H1 (cell line): ENCODE results near the gene ALDH1B1.

Experiments
- CHD1 ChIP-seq: IDR thresholded peaks from 2 replicates; pipeline ENCODE4 v1.6.1; 2012; ENCODE audit warnings: low read depth, low read length, improper control_type of control experiment
- EZH2 ChIP-seq: fragments of 200-600 bp; sonication (generic); IDR thresholded peaks from 2 replicates; pipeline ENCODE4 v1.7.1; 2012; ENCODE audit warnings: low read depth, mild to moderate bottlenecking, moderate library complexity, low read length, inconsistent platforms; ENCODE audit not compliant: severe bottlenecking
- RFX5 ChIP-seq: IDR thresholded peaks from 2 replicates; pipeline ENCODE4 v1.6.1; 2011; ENCODE audit warnings: low read depth, low read length, improper control_type of control experiment, borderline replicate concordance
- SIN3A ChIP-seq, 2 experiments: IDR thresholded peaks in 1 of 2; conservative IDR thresholded peaks in 1 of 2; 2 replicates each; pipeline ENCODE4 v1.6.1; 2011 to 2012; ENCODE audit warnings: low read length in 2 of 2, improper control_type of control experiment in 1 of 2, low read depth in 1 of 2, mild to moderate bottlenecking in 1 of 2
- YY1 ChIP-seq: IDR thresholded peaks from 2 replicates; pipeline ENCODE4 v1.6.1; 2011; ENCODE audit warnings: low read depth, mild to moderate bottlenecking, low read length
- ZNF274 ChIP-seq: IDR thresholded peaks from 2 replicates; pipeline ENCODE4 v1.7.0; 2012; ENCODE audit warnings: low read length, borderline replicate concordance; ENCODE audit errors: extremely low read depth
- TF ChIP-seq, protein P1 (sequence below), 3 experiments: IDR thresholded peaks; 1 replicate in 2 of 3; 2 replicates in 1 of 3; pipeline versions ENCODE4 v1.5.1 to v1.6.1; 2011; ENCODE audit warnings: low read length in 3 of 3, mild to moderate bottlenecking in 3 of 3, inconsistent platforms in 2 of 3, low read depth in 1 of 3, moderate library complexity in 1 of 3; ENCODE audit not compliant: insufficient read depth in 1 of 3; ENCODE audit errors: control extremely low read depth in 1 of 3

DNA sequence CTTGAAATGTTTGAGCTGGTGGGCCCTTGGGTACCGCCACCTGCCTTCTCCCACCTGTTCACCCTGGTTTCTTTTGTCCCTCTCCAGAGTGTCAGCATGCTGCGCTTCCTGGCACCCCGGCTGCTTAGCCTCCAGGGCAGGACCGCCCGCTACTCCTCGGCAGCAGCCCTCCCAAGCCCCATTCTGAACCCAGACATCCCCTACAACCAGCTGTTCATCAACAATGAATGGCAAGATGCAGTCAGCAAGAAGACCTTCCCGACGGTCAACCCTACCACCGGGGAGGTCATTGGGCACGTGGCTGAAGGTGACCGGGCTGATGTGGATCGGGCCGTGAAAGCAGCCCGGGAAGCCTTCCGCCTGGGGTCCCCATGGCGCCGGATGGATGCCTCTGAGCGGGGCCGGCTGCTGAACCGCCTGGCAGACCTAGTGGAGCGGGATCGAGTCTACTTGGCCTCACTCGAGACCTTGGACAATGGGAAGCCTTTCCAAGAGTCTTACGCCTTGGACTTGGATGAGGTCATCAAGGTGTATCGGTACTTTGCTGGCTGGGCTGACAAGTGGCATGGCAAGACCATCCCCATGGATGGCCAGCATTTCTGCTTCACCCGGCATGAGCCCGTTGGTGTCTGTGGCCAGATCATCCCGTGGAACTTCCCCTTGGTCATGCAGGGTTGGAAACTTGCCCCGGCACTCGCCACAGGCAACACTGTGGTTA lies 3.3 kb downstream of the ALDH1B1 start:
- TF ChIP-seq SIN3A (conservative IDR thresholded peaks at IDR 0.05 in 1 of 2, IDR thresholded peaks at IDR 0.05 in 1 of 2; ENCODE audit: low read depth in 1 of 2, low read length in 2 of 2), result no peak
- no peak for TF ChIP-seq RFX5
- no peak for TF ChIP-seq ZNF274
- TF ChIP-seq EZH2, result no peak
- TF ChIP-seq, protein P1, sequence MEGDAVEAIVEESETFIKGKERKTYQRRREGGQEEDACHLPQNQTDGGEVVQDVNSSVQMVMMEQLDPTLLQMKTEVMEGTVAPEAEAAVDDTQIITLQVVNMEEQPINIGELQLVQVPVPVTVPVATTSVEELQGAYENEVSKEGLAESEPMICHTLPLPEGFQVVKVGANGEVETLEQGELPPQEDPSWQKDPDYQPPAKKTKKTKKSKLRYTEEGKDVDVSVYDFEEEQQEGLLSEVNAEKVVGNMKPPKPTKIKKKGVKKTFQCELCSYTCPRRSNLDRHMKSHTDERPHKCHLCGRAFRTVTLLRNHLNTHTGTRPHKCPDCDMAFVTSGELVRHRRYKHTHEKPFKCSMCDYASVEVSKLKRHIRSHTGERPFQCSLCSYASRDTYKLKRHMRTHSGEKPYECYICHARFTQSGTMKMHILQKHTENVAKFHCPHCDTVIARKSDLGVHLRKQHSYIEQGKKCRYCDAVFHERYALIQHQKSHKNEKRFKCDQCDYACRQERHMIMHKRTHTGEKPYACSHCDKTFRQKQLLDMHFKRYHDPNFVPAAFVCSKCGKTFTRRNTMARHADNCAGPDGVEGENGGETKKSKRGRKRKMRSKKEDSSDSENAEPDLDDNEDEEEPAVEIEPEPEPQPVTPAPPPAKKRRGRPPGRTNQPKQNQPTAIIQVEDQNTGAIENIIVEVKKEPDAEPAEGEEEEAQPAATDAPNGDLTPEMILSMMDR (IDR thresholded peaks at IDR 0.05; ENCODE audit: control extremely low read depth in 1 of 3, insufficient read depth in 1 of 3, low read depth in 1 of 3, low read length in 3 of 3), result no peak
- TF ChIP-seq YY1, result no peak
- no peak for TF ChIP-seq CHD1
